B cell (primary cell): ENCODE data around the gene PLAC9. TPM values are rescaled to one million over a fixed set of nuclear protein-coding genes. Genes with fewer than 3 reads are reported as not detected.
"Not testable (repeated sequence)": the region's sequence is repeated elsewhere in the genome, so short reads cannot be mapped to it uniquely, and the experiment has no call there.

Experiments
- ATAC-seq: fragments of 200-7000 bp; cut with Tn5 transposase; one replicate; pipeline ENCODE4 v1.10.0; 2021; ENCODE audit warnings: low read depth, mild to moderate bottlenecking, moderate number of reproducible peaks, moderate library complexity
- CTCF ChIA-PET: fragments of 350-600 bp; sonication (Branson Sonifier 250); formaldehyde crosslinking; loops from one replicate; lab custom pipeline; 2021; ENCODE audit warnings: antibody characterized with exemption, inconsistent platforms; lab: Charles Lee
- POLR2A ChIA-PET: fragments of 350-600 bp; sonication (Branson Sonifier 250); formaldehyde crosslinking; loops from one replicate; lab custom pipeline; 2021; ENCODE audit warnings: antibody characterized with exemption; lab: Charles Lee
- DNase-seq: peaks from one replicate; pipeline ENCODE4 v3.0.0; 2013
- H2AFZ ChIP-seq: 2 replicates; pipeline ENCODE4 v1.6.1; 2012; ENCODE audit warnings: mild to moderate bottlenecking, low read depth, low read length; ENCODE audit not compliant: insufficient read depth, poor library complexity, severe bottlenecking
- H3K27ac ChIP-seq, 2 donors: 1 replicate in 1 of 2; 2 replicates in 1 of 2; pipeline ENCODE4 v1.5.1; 2012 to 2013; ENCODE audit warnings: low read length in 2 of 2, mild to moderate bottlenecking in 2 of 2, moderate library complexity in 1 of 2
- H3K27me3 ChIP-seq, 4 experiments: fragments of 200-600 bp in 1 of 4; sonication (generic) in 1 of 4; replicated peaks in 1 of 4; 1 replicate in 2 of 4; 2 replicates in 2 of 4; pipeline versions ENCODE4 v1.6.1 to v1.7.0; 2013 to 2016; ENCODE audit warnings: low read length in 3 of 4, mild to moderate bottlenecking in 2 of 4, mixed read lengths in 1 of 4, moderate library complexity in 1 of 4; ENCODE audit not compliant: insufficient read depth in 4 of 4, control insufficient read depth in 3 of 4; ENCODE audit errors: control extremely low read depth in 1 of 4
- H3K36me3 ChIP-seq, 2 experiments: replicated peaks in 1 of 2; 1 replicate in 1 of 2; 2 replicates in 1 of 2; pipeline versions ENCODE4 v1.6.1 to v1.7.1; 2013; ENCODE audit warnings: low read length in 1 of 2; ENCODE audit not compliant: insufficient read depth in 2 of 2, control insufficient read depth in 1 of 2; ENCODE audit errors: control extremely low read depth in 1 of 2, extremely low read depth in 1 of 2
- H3K4me1 ChIP-seq, 2 donors: fragments of 200-600 bp in 1 of 2; sonication (generic) in 1 of 2; 1 replicate in 1 of 2; 2 replicates in 1 of 2; pipeline versions ENCODE4 v1.5.1 to v1.6.1; 2013 to 2017; ENCODE audit warnings: low read length in 2 of 2; ENCODE audit not compliant: control insufficient read depth in 2 of 2, insufficient read depth in 2 of 2
- H3K4me2 ChIP-seq: replicated peaks from 2 replicates; pipeline ENCODE3; 2012; ENCODE audit warnings: mild to moderate bottlenecking, low read depth, low read length; ENCODE audit not compliant: poor library complexity, severe bottlenecking
- H3K4me3 ChIP-seq, 5 experiments: fragments of 200-600 bp in 1 of 5; sonication (generic) in 1 of 5; 1 replicate in 3 of 5; 2 replicates in 2 of 5; pipeline versions ENCODE4 v1.5.1 to v1.7.0; 2011 to 2016; ENCODE audit warnings: low read length in 4 of 5, mild to moderate bottlenecking in 4 of 5, low read depth in 2 of 5, control low read depth in 1 of 5, moderate library complexity in 1 of 5; ENCODE audit not compliant: insufficient read depth in 1 of 5; ENCODE audit errors: control extremely low read depth in 1 of 5, extremely low read depth in 1 of 5
- H3K79me2 ChIP-seq: fragments of 200-600 bp; sonication (generic); one replicate; pipeline ENCODE4 v1.6.0; 2016; ENCODE audit warnings: low read length; ENCODE audit not compliant: control insufficient read depth, insufficient read depth
- H3K9ac ChIP-seq: fragments of 200-600 bp; sonication (generic); 2 replicates; pipeline ENCODE4 v1.6.1; 2017; ENCODE audit warnings: mild to moderate bottlenecking, low read length, moderate library complexity
- H3K9me3 ChIP-seq, 3 donors: one replicate each; pipeline versions ENCODE4 v1.6.1 to v1.7.1; 2013; ENCODE audit warnings: low read length in 2 of 3; ENCODE audit not compliant: control insufficient read depth in 2 of 3, insufficient read depth in 1 of 3; ENCODE audit errors: control extremely low read depth in 1 of 3
- H4K20me1 ChIP-seq: 2 replicates; pipeline ENCODE4 v1.6.0; 2012; ENCODE audit warnings: mild to moderate bottlenecking, low read length; ENCODE audit not compliant: insufficient read depth, control insufficient read depth, poor library complexity, severe bottlenecking
- H3K27ac Mint-ChIP-seq: one replicate; pipeline ENCODE4 v1.8.0; 2021; ENCODE audit warnings: mixed read lengths
- H3K27me3 Mint-ChIP-seq: one replicate; pipeline ENCODE4 v1.8.0; 2021; ENCODE audit warnings: mixed read lengths
- H3K4me1 Mint-ChIP-seq: one replicate; pipeline ENCODE4 v1.8.0; 2021; ENCODE audit warnings: mixed read lengths
- H3K4me3 Mint-ChIP-seq: one replicate; pipeline ENCODE4 v1.8.0; 2021; ENCODE audit warnings: mixed read lengths
- H3K9me3 Mint-ChIP-seq: one replicate; pipeline ENCODE4 v1.8.0; 2022; ENCODE audit warnings: mixed read lengths; ENCODE audit not compliant: insufficient read depth
- EZH2 ChIP-seq: IDR thresholded peaks from 2 replicates; pipeline ENCODE4 v1.6.1; 2012; ENCODE audit warnings: borderline replicate concordance, low read depth, mild to moderate bottlenecking, moderate library complexity, low read length; ENCODE audit not compliant: insufficient read depth, poor library complexity, severe bottlenecking
- WGBS: methylation state at CpG from one replicate; pipeline ENCODE4 v1.1.5; 2013; ENCODE audit warnings: missing lambda C conversion rate; ENCODE audit not compliant: insufficient coverage; 5-methylcytosine and 5-hydroxymethylcytosine counted together
- intact Hi-C: fragments of 100-400 bp; cut with micrococcal nuclease; formaldehyde crosslinking; loops from one replicate; pipeline ENCODE4 v1.10.0; 2022
- polyA plus RNA-seq: library from polyadenylated mRNA; depleted of rRNA; stranded (reverse); fragments of >200 nt; gene quantifications from 2 replicates; pipeline ENCODE4 v1.2.3, GENCODE V29; 2012
- total RNA-seq, 2 donors: library from RNA; stranded (reverse); fragments of 120-200 nt in 1 of 2; gene quantifications; 1 replicate in 1 of 2; 2 replicates in 1 of 2; pipeline versions ENCODE4 v1.2.3 to v1.2.4, GENCODE V29; 2013 to 2022
- TF ChIP-seq, protein P1 (sequence below): fragments of 200-600 bp; IDR thresholded peaks from one replicate; pipeline ENCODE4 v1.8.0; 2022; ENCODE audit warnings: antibody characterized with exemption, mild to moderate bottlenecking

Gene PLAC9
- total and polyA plus RNA-seq, 2 donors (not counting 1 experiment from before 2014, with no cell fraction given) = not detected

DNA sequence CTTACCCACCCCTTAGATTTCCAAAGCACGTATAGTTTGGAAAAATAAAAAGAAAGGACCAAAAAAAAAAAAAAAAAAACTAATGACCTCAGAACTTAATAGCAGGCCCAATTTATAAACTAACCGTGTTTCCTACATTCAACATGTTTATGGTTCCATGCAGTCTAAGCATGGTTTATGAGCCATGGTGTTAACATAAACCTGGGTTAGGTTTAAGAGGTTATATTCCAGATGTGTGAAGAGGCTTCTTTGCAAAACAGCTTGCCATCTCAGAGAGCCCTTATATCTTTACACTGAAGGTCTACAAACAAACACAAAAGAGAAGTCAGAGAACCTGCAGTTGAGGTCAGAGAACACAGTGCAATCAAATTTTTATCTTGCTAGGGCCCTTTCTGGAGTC is 38.3 kb upstream of the PLAC9 start:
- peaks cover 15% of the 10 kb centered on the region for H3K27me3 Mint-ChIP-seq
- H3K9me3 Mint-ChIP-seq = no peaks in the 10 kb centered on the region
- no peak for TF ChIP-seq EZH2
- TF ChIP-seq, protein P1, sequence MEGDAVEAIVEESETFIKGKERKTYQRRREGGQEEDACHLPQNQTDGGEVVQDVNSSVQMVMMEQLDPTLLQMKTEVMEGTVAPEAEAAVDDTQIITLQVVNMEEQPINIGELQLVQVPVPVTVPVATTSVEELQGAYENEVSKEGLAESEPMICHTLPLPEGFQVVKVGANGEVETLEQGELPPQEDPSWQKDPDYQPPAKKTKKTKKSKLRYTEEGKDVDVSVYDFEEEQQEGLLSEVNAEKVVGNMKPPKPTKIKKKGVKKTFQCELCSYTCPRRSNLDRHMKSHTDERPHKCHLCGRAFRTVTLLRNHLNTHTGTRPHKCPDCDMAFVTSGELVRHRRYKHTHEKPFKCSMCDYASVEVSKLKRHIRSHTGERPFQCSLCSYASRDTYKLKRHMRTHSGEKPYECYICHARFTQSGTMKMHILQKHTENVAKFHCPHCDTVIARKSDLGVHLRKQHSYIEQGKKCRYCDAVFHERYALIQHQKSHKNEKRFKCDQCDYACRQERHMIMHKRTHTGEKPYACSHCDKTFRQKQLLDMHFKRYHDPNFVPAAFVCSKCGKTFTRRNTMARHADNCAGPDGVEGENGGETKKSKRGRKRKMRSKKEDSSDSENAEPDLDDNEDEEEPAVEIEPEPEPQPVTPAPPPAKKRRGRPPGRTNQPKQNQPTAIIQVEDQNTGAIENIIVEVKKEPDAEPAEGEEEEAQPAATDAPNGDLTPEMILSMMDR = no peak
- no peak overlapping the region for H3K9ac ChIP-seq
- no peaks in the 10 kb centered on the region for H3K36me3 ChIP-seq
- H2AFZ ChIP-seq = no peak overlapping the region
- ChIA-PET CTCF (no interaction called here), POLR2A (no interaction called here)
- H3K27ac ChIP-seq = no peak overlapping the region
- H3K27me3 ChIP-seq = no peaks in the 10 kb centered on the region
- no peak overlapping the region for H3K4me2 ChIP-seq
- no CpG with 5 or more reads among the region's 2 CpGs for WGBS
- H3K27ac Mint-ChIP-seq = no peak overlapping the region
- ATAC-seq = no peak
- H4K20me1 ChIP-seq = no peaks in the 10 kb centered on the region
- H3K79me2 ChIP-seq = no peaks in the 10 kb centered on the region
- intact Hi-C loops = no loop called here
- no peak overlapping the region for H3K4me3 ChIP-seq
- H3K4me1 ChIP-seq = no peaks in the 10 kb centered on the region
- no peaks in the 10 kb centered on the region for H3K4me1 Mint-ChIP-seq
- no peak for DNase-seq
- H3K9me3 ChIP-seq = no peaks in the 10 kb centered on the region
- H3K4me3 Mint-ChIP-seq = no peak overlapping the region

DNA sequence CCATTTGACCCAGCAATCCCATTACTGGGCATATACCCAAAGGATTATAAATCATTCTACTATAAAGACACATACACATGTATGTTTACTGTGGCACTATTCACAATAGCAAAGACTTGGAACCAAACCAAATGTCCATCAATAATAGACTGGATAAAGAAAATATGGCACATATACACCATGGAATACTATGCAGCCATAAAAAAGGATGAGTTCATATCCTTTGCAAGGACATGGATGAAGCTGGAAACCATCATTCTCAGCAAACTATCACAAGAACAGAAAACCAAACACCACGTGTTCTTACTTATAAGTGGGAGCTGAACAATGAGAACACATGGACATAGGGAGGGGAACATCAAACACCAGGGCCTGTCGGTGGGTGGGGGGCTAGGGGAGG is 34.3 kb upstream of the PLAC9 start:
- H4K20me1 ChIP-seq, H3K27ac Mint-ChIP-seq, POLR2A ChIA-PET, H3K4me1 Mint-ChIP-seq, H3K4me2 ChIP-seq, H2AFZ ChIP-seq, H3K79me2 ChIP-seq, H3K27me3 ChIP-seq, H3K9ac ChIP-seq, intact Hi-C loops, H3K4me3 Mint-ChIP-seq, H3K9me3 ChIP-seq, CTCF ChIA-PET, H3K9me3 Mint-ChIP-seq, H3K4me1 ChIP-seq, H3K4me3 ChIP-seq, ATAC-seq, DNase-seq, H3K36me3 ChIP-seq, H3K27ac ChIP-seq: not testable (repeated sequence)
- no CpG with 5 or more reads among the region's 2 CpGs for WGBS
- peaks cover 15% of the 10 kb centered on the region for H3K27me3 Mint-ChIP-seq

DNA sequence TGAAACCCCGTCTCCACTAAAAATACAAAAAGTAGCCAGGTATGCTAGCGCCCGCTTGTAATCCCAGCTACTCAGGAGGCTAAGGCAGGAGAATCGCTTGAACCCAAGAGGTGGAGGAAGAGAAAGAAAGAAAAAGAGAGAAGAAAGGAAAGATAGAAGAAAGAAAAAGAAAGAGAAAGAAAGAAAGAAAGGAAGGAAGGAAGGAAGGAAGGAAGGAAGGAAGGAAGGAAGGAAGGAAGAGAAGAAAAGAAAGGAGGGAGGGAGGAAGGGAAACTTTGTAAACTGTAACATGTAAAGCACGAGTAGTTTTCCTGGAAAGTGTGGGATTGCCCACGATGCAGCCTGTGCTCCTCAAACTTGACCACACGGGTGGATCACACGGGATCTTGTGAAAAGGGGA is 33.2 kb upstream of the PLAC9 start:
- CTCF ChIA-PET, ATAC-seq, H3K9ac ChIP-seq, H3K4me3 Mint-ChIP-seq, H2AFZ ChIP-seq, H3K4me2 ChIP-seq, H3K4me1 ChIP-seq, H4K20me1 ChIP-seq, H3K9me3 ChIP-seq, H3K36me3 ChIP-seq, H3K79me2 ChIP-seq, DNase-seq, H3K27ac ChIP-seq, H3K27me3 ChIP-seq, POLR2A ChIA-PET, H3K4me1 Mint-ChIP-seq, H3K9me3 Mint-ChIP-seq, intact Hi-C loops, H3K4me3 ChIP-seq, H3K27ac Mint-ChIP-seq: not testable (repeated sequence)
- 90% methylated on average over 6 of the region's 8 CpGs for WGBS
- peaks cover 15% of the 10 kb centered on the region for H3K27me3 Mint-ChIP-seq
